Tibial artery (tissue), 4 donors: ENCODE measurements around the gene LHFPL4.

Experiments used
- DNase-seq, 2 donors: peaks; one replicate each; pipeline ENCODE4 v3.0.0-alpha.2; 2019
- H3K27ac ChIP-seq, 2 donors: fragments of 200-600 bp; sonication (generic) in 1 of 2; 1 replicate in 1 of 2; 2 replicates in 1 of 2; pipeline ENCODE4 v1.5.1; 2018 to 2019; ENCODE audit warnings: mild to moderate bottlenecking in 1 of 2
- H3K27me3 ChIP-seq, 2 donors: fragments of 200-600 bp; sonication (generic) in 1 of 2; one replicate each; pipeline versions ENCODE4 v1.5.1 to v1.6.0; 2016 to 2019
- H3K36me3 ChIP-seq, 3 donors: fragments of 200-600 bp; sonication (generic) in 2 of 3; one replicate each; pipeline ENCODE4 v1.5.1; 2016 to 2019; ENCODE audit warnings: mild to moderate bottlenecking in 2 of 3
- H3K4me1 ChIP-seq, 4 donors: fragments of 200-600 bp; sonication (generic) in 2 of 4; 1 replicate in 3 of 4; 2 replicates in 1 of 4; pipeline ENCODE4 v1.5.1; 2016 to 2019
- H3K4me3 ChIP-seq, 2 donors: fragments of 200-600 bp; sonication (generic) in 1 of 2; 1 replicate in 1 of 2; 2 replicates in 1 of 2; pipeline ENCODE4 v1.5.1; 2018 to 2019; ENCODE audit warnings: mild to moderate bottlenecking in 2 of 2
- H3K9me3 ChIP-seq, 3 donors: fragments of 200-600 bp; sonication (generic) in 1 of 3; one replicate each; pipeline ENCODE4 v1.5.1; 2016 to 2019
- CTCF ChIP-seq, 2 experiments: fragments of 200-600 bp in 1 of 2; fragments of 450-650 bp in 1 of 2; IDR thresholded peaks; one replicate each; pipeline ENCODE4 v1.5.1; 2017 to 2019; ENCODE audit warnings: antibody characterized with exemption in 2 of 2, mild to moderate bottlenecking in 1 of 2, moderate library complexity in 1 of 2
- intact Hi-C: fragments of 100-400 bp; cut with DNase I; formaldehyde crosslinking; loops from one replicate; pipeline ENCODE4 v1.15.0; 2023; ENCODE audit warnings: low total_unique reads

The LHFPL4 gene

GRCh38 chr3:9450126-9450525 lies 103.5 kb downstream of the LHFPL4 start:
- no peak for DNase-seq
- Histone ChIP-seq H3K4me1 (no peaks in the 10 kb centered on the region), H3K36me3 (peaks cover 74 to 91% (median 88%) of the 10 kb centered on the region in 3 donors), H3K27me3 (no peaks in the 10 kb centered on the region), H3K27ac (no peak overlapping the region), H3K9me3 (no peaks in the 10 kb centered on the region), H3K4me3 (no peak overlapping the region)
- intact Hi-C loops, result no loop called here
- no peak for TF ChIP-seq CTCF (IDR thresholded peaks at IDR 0.05)

- Histone ChIP-seq H3K36me3 (peaks cover 81 to 89% (median 89%) of the 10 kb centered on the region in 3 donors), H3K27me3 (no peaks in the 10 kb centered on the region), H3K9me3 (no peaks in the 10 kb centered on the region), H3K4me3 (no peak overlapping the region), H3K4me1 (no peaks in the 10 kb centered on the region), H3K27ac (no peak overlapping the region)
- intact Hi-C loops, result no loop called here
- no peak for TF ChIP-seq CTCF (IDR thresholded peaks at IDR 0.05)
- no peak for DNase-seq
Observed at GRCh38 chr3:9448643-9449042, 105.0 kb downstream of the LHFPL4 start.
